Measurements from ENCODE around the gene MIGA1. TPM values are rescaled to one million over a fixed set of nuclear protein-coding genes. Genes with fewer than 3 reads are reported as not detected.
"Not testable (repeated sequence)": the region's sequence is repeated elsewhere in the genome, so short reads cannot be mapped to it uniquely, and the experiment has no call there.

Gene MIGA1
- total RNA-seq, 3 donors from 2014 or later (not counting 1 experiment from before 2014, with no cell fraction given) = 13.6 to 16.9 (median 15.6) TPM

- no peak for TF ChIP-seq CTCF (IDR thresholded peaks at IDR 0.05)
- ATAC-seq (no peak), DNase-seq (no peak)
- Histone ChIP-seq H3K4me1 (ENCODE audit: control insufficient read depth, insufficient read depth, low read length) (peaks cover 10% of the 10 kb centered on the region), H3K9me3 (ENCODE audit: control insufficient read depth, insufficient read depth, low read length) (no peaks in the 10 kb centered on the region), H3K4me3 (ENCODE audit: low read length) (no peak overlapping the region), H3K27me3 (ENCODE audit: control insufficient read depth, insufficient read depth, low read length) (no peaks in the 10 kb centered on the region), H3K27ac (ENCODE audit: low read length) (no peak overlapping the region), H3K36me3 (ENCODE audit: control insufficient read depth, insufficient read depth, low read length) (no peaks in the 10 kb centered on the region)
- Mint-ChIP-seq H3K4me1 (peaks cover 19 to 20% of the 10 kb centered on the region in 2 donors), H3K27ac (no peak overlapping the region), H3K9me3 (no peaks in the 10 kb centered on the region), H3K27me3 (ENCODE audit: low read depth in 2 of 2) (no peaks in the 10 kb centered on the region), H3K36me3 (no peaks in the 10 kb centered on the region), H3K4me3 (no peak overlapping the region)
- intact Hi-C loops (cut with micrococcal nuclease) = loop anchor here (5.0 kb wide), 1 partner anchor 94 kb away; the partner anchor contains the start of gene ZZZ3
- 80% methylated on average over 7 of the region's 7 CpGs for WGBS (ENCODE audit: insufficient coverage)
These were observed 3.3 kb upstream of the MIGA1 start for GRCh38 chr1:77776007-77776700.

- peaks cover 14% of the 10 kb centered on the region for H3K36me3 ChIP-seq (ENCODE audit: control insufficient read depth, insufficient read depth, low read length)
- Mint-ChIP-seq H3K27ac (peak overlapping the region; percentile 45 to 52), H3K4me1 (peaks cover 27 to 35% of the 10 kb centered on the region in 2 donors), H3K9me3 (peaks cover 0 to 3% of the 10 kb centered on the region in 2 donors), H3K27me3 (ENCODE audit: low read depth in 2 of 2) (no peaks in the 10 kb centered on the region), H3K4me3 (peak overlapping the region; percentile 64), H3K36me3 (peaks cover 12% of the 10 kb centered on the region)
- TF ChIP-seq CTCF (IDR thresholded peaks at IDR 0.05) = no peak
- H3K27ac ChIP-seq (ENCODE audit: low read length) = no peak overlapping the region
- ATAC-seq (no peak), DNase-seq (no peak)
- no peak overlapping the region for H3K4me3 ChIP-seq (ENCODE audit: low read length)
- H3K27me3 ChIP-seq (ENCODE audit: control insufficient read depth, insufficient read depth, low read length) = no peaks in the 10 kb centered on the region
- H3K9me3 ChIP-seq (ENCODE audit: control insufficient read depth, insufficient read depth, low read length) = no peaks in the 10 kb centered on the region
- intact Hi-C loops (cut with micrococcal nuclease) = no loop called here
- H3K4me1 ChIP-seq (ENCODE audit: control insufficient read depth, insufficient read depth, low read length) = peaks cover 14% of the 10 kb centered on the region
- 78% methylated on average over 1 of the region's 1 CpG for WGBS (ENCODE audit: insufficient coverage)
These were observed 2.2 kb downstream of the MIGA1 start for GRCh38 chr1:77781683-77782082.

- Mint-ChIP-seq H3K4me1 (peaks cover 27 to 38% of the 10 kb centered on the region in 2 donors), H3K27ac (no peak overlapping the region), H3K36me3 (peaks cover 18% of the 10 kb centered on the region), H3K27me3 (ENCODE audit: low read depth in 2 of 2) (no peaks in the 10 kb centered on the region), H3K4me3 (no peak overlapping the region), H3K9me3 (peaks cover 0 to 5% of the 10 kb centered on the region in 2 donors)
- TF ChIP-seq CTCF (IDR thresholded peaks at IDR 0.05) = no peak
- no peaks in the 10 kb centered on the region for H3K27me3 ChIP-seq (ENCODE audit: control insufficient read depth, insufficient read depth, low read length)
- H3K36me3 ChIP-seq (ENCODE audit: control insufficient read depth, insufficient read depth, low read length) = peaks cover 17% of the 10 kb centered on the region
- peaks cover 14% of the 10 kb centered on the region for H3K4me1 ChIP-seq (ENCODE audit: control insufficient read depth, insufficient read depth, low read length)
- H3K27ac ChIP-seq (ENCODE audit: low read length) = no peak overlapping the region
- no peak overlapping the region for H3K4me3 ChIP-seq (ENCODE audit: low read length)
- no peaks in the 10 kb centered on the region for H3K9me3 ChIP-seq (ENCODE audit: control insufficient read depth, insufficient read depth, low read length)
- ATAC-seq = no peak
- intact Hi-C loops (cut with micrococcal nuclease) = no loop called here
- WGBS (ENCODE audit: insufficient coverage) = no CpG with 5 or more reads among the region's 2 CpGs
- DNase-seq = no peak
These were observed 3.7 kb downstream of the MIGA1 start for GRCh38 chr1:77783141-77783540.

GRCh38 chr1:77786093-77786741, 6.8 kb downstream of the MIGA1 start:
- peaks cover 7 to 18% of the 10 kb centered on the region in 2 donors for H3K4me1 Mint-ChIP-seq
- H3K27me3 Mint-ChIP-seq (ENCODE audit: low read depth in 2 of 2); H3K27ac Mint-ChIP-seq; H3K4me3 Mint-ChIP-seq; H3K27ac ChIP-seq (ENCODE audit: low read length); ATAC-seq; H3K9me3 ChIP-seq (ENCODE audit: control insufficient read depth, insufficient read depth, low read length); H3K4me1 ChIP-seq (ENCODE audit: control insufficient read depth, insufficient read depth, low read length); H3K9me3 Mint-ChIP-seq; DNase-seq; H3K4me3 ChIP-seq (ENCODE audit: low read length); H3K27me3 ChIP-seq (ENCODE audit: control insufficient read depth, insufficient read depth, low read length); intact Hi-C loops (cut with micrococcal nuclease): not testable (repeated sequence)
- peaks cover 26% of the 10 kb centered on the region for H3K36me3 ChIP-seq (ENCODE audit: control insufficient read depth, insufficient read depth, low read length)
- H3K36me3 Mint-ChIP-seq = peaks cover 26% of the 10 kb centered on the region
- WGBS (ENCODE audit: insufficient coverage) = 94% methylated on average over 2 of the region's 2 CpGs

Measured in natural killer cell (primary cell).